ENCODE results near the gene SLC9A9.
"Not testable (repeated sequence)": the region's sequence is repeated elsewhere in the genome, so short reads cannot be mapped to it uniquely, and the experiment has no call there.

SLC9A9 gene

GRCh38 chr3:143551761-143552160, 296.5 kb downstream of the SLC9A9 start:
- no peak for DNase-seq (ENCODE audit: low spot score)

GRCh38 chr3:143548861-143549497, 299.3 kb downstream of the SLC9A9 start:
- no peak for DNase-seq (ENCODE audit: low spot score)

- no peak for DNase-seq (ENCODE audit: low spot score)
Measured at GRCh38 chr3:143548393-143548792, 299.9 kb downstream of the SLC9A9 start.

- no peak for DNase-seq (ENCODE audit: low spot score)
Measured at GRCh38 chr3:143538577-143538981, 309.7 kb downstream of the SLC9A9 start.

GRCh38 chr3:143538061-143538460, 310.2 kb downstream of the SLC9A9 start:
- no peak for DNase-seq (ENCODE audit: low spot score)

GRCh38 chr3:143536817-143537535, 311.3 kb downstream of the SLC9A9 start:
- no peak for DNase-seq (ENCODE audit: low spot score)

- DNase-seq (ENCODE audit: low spot score), result peak; percentile 50
Measured at GRCh38 chr3:143535994-143536784, 312.1 kb downstream of the SLC9A9 start.

- DNase-seq (ENCODE audit: low spot score), result no peak
Measured at GRCh38 chr3:143533391-143533790, 314.9 kb downstream of the SLC9A9 start.

- DNase-seq (ENCODE audit: low spot score), result no peak
Measured at GRCh38 chr3:143532091-143532490, 316.2 kb downstream of the SLC9A9 start.

GRCh38 chr3:143531101-143531500, 317.2 kb downstream of the SLC9A9 start:
- DNase-seq (ENCODE audit: low spot score), result no peak

- DNase-seq (ENCODE audit: low spot score), result peak; percentile 15
Measured at GRCh38 chr3:143529798-143530197, 318.5 kb downstream of the SLC9A9 start.

- peak; percentile 74 for DNase-seq (ENCODE audit: low spot score)
Measured at GRCh38 chr3:143529018-143529478, 319.2 kb downstream of the SLC9A9 start.

GRCh38 chr3:143526011-143526545, 322.2 kb downstream of the SLC9A9 start:
- DNase-seq (ENCODE audit: low spot score), result no peak

- DNase-seq (ENCODE audit: low spot score), result no peak
Measured at GRCh38 chr3:143525408-143525807, 322.9 kb downstream of the SLC9A9 start.

- no peak for DNase-seq (ENCODE audit: low spot score)
Measured at GRCh38 chr3:143521803-143522202, 326.5 kb downstream of the SLC9A9 start.

- DNase-seq (ENCODE audit: low spot score), result not testable (repeated sequence)
Measured at GRCh38 chr3:143517131-143517530, 331.1 kb downstream of the SLC9A9 start.

GRCh38 chr3:143514874-143515273, 333.4 kb downstream of the SLC9A9 start:
- DNase-seq (ENCODE audit: low spot score), result no peak

GRCh38 chr3:143514109-143514508, 334.2 kb downstream of the SLC9A9 start:
- no peak for DNase-seq (ENCODE audit: low spot score)

GRCh38 chr3:143511174-143511879, 336.9 kb downstream of the SLC9A9 start:
- no peak for DNase-seq (ENCODE audit: low spot score)

GRCh38 chr3:143510601-143511000, 337.7 kb downstream of the SLC9A9 start:
- no peak for DNase-seq (ENCODE audit: low spot score)

GRCh38 chr3:143507735-143508580, 340.3 kb downstream of the SLC9A9 start:
- DNase-seq (ENCODE audit: low spot score), result no peak
